IPS-NIHi7 (cell line): ENCODE results near the gene NLRX1.
"Not testable (repeated sequence)": the region's sequence is repeated elsewhere in the genome, so short reads cannot be mapped to it uniquely, and the experiment has no call there.

ENCODE experiments used
- DNase-seq: peaks from one replicate; pipeline ENCODE4 v3.0.0; 2012; ENCODE audit warnings: mixed read lengths; ENCODE audit errors: extremely low spot score

NLRX1 gene

GRCh38 chr11:119154178-119154577 lies 14.3 kb upstream of the NLRX1 start:
- no peak for DNase-seq

GRCh38 chr11:119155733-119156492 lies 12.6 kb upstream of the NLRX1 start:
- DNase-seq = peak; percentile 48

DNA sequence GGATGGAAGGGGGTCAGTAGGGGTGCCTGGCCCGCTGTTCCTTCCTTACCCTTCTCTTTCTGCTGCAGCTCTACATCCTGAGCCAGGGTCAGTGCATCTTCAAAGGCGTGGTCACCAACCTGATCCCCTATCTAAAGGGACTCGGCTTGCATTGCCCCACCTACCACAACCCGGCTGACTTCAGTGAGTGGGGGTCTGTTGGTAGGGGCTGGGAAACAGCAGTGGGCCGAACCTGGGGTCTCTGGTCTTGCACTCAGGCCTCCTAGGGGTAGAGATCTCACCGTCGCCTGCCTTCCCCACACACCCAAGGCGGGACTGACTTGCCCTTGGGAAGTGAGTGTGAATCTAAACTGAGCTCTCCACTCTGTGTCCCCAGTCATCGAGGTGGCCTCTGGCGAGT lies 12.0 kb upstream of the NLRX1 start:
- no peak for DNase-seq

- DNase-seq = no peak
These were observed 11.5 kb upstream of the NLRX1 start for GRCh38 chr11:119157063-119157462.

GRCh38 chr11:119158467-119158866 lies 10.1 kb upstream of the NLRX1 start:
- no peak for DNase-seq

DNA sequence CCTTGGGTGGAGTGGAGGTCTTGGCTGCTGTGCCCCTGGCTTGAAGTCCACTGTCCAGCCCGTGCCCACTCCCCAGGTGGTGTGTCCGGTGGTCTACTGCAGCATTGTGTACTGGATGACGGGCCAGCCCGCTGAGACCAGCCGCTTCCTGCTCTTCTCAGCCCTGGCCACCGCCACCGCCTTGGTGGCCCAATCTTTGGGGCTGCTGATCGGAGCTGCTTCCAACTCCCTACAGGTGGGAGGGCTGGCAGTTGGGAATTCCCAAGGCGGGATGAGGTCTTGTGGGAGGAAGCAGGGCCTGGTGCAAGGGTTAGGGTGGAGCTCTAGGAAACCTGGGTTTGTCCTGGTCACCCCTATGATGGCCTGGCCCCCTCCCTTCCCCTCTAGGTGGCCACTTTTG lies 8.4 kb upstream of the NLRX1 start:
- no peak for DNase-seq

GRCh38 chr11:119161871-119162270 lies 6.7 kb upstream of the NLRX1 start:
- no peak for DNase-seq

- no peak for DNase-seq
These were observed 2.0 kb upstream of the NLRX1 start for GRCh38 chr11:119166368-119167076.

DNA sequence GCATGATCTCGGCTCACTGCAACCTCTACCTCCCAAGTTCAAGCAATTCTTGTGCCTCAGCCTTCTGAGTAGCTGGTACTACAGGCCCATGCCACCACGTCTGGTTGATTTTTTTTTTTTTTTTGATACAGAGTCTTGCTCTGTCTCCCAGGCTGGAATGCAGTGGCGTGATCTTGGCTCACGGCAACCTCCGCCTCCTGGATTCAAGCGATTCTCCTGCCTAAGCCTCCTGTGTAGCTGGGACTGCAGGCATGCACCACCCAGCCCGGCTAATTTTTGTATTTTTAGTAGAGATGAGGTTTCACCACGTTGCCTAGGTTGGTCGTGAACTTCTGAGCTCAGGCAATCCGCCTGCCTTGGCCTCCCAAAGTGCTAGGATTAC lies 1.5 kb upstream of the NLRX1 start:
- not testable (repeated sequence) for DNase-seq

GRCh38 chr11:119167933-119168332 lies 592 bp upstream of the NLRX1 start:
- no peak for DNase-seq

DNA sequence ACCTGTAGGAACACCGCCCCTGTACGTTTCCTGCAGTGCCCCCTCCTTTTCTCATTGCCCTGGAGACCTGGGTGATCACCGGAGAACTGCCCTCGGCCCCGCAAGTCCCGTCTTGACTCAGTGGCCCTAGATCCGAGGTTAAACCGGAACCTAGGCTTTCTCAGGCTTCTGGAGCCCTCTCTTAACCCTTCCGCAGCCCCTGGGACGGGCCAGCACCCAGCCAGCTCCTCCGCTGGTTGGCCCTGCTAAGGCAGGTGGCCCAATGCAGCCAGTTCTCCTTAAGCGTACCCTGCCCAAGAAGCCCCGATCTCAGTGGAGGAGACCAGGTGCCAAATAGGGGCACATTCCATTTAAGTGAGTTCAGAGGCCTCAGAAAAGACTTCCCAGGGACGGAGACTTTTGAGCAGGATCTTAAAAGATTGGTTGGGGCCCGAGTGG lies 776 bp downstream of the NLRX1 start:
- DNase-seq = peak; percentile 79

GRCh38 chr11:119172513-119172912 lies 4.0 kb downstream of the NLRX1 start:
- no peak for DNase-seq

DNA sequence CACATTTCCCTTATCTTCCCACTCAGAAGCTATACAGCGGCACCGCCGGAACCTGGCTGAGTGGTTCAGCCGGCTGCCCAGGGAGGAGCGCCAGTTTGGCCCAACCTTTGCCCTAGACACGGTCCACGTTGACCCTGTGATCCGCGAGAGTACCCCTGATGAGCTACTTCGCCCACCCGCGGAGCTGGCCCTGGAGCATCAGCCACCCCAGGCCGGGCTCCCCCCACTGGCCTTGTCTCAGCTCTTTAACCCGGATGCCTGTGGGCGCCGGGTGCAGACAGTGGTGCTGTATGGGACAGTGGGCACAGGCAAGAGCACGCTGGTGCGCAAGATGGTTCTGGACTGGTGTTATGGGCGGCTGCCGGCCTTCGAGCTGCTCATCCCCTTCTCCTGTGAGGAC lies 4.9 kb downstream of the NLRX1 start:
- no peak for DNase-seq

DNA sequence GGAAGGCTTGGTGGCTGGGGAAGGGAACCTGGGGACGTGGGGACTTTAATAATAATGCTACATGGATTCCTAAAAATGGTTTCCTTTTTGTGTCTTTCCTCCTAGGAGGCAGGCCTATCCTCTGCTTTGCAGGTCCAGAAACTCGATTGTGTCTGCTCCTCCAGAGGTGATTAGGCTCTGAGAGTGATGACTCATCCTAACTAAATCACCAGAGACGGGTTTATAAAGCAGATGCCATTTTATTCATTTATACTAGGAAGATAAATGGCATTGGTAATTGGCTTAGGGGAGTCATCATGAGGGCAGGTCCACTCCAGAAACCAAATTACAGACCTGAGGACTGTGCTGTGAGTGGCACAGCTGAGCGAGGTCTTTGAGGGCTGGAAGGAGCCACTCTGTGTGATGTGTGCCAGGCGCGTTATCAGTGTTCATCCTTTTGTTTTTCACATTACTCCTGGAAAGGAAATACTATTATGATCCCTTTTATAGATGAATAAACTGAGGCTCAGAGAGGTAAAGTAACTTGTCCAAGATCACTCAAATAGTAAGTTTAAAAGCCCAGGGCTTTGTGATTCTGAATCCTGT lies 7.1 kb downstream of the NLRX1 start:
- DNase-seq = no peak

DNA sequence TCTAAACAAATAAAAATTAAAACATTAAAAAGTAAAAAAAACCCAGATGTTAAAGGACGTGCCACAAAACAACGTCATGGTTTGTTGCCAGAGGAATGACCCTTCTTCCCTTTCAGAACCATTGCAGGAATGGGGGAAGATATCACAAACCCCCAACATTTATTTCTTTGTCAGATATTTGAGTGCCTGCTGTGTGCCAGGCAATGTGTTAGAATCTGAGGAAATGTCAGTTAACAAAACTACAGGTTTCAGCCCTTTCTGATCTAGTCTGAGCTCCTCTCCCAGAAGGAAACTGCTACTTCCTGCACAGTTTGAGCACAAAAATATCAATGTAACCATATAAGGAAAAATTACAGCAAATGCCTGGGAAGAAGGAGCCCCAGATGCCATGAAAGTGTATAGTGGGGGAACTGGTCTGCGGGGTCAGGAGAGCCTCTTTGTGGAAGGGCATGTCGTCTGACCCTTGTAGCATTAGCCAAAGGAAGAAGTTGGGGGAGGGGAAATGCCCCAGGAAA lies 9.7 kb downstream of the NLRX1 start:
- no peak for DNase-seq

DNA sequence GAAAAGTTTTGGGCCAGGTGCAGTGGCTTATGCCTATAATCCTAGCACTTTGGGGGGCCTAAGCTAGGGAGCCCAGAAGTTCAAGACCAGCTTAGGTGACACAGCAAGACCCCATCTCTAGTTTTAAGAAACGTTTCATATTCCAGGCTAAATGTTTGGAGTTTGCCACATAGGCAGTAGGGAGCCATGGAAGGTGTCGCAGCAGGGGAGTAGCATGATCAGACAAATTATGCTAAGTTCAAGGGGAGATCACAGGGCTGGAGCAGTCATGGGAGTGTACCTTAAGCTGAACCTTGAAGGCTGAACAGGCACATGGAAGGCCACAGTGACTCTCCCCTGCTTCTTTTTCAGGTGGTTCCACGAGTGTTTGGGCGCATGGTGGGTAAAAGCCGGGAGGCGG lies 10.8 kb downstream of the NLRX1 start:
- DNase-seq = no peak

GRCh38 chr11:119179983-119180382 lies 11.5 kb downstream of the NLRX1 start:
- DNase-seq = no peak

DNA sequence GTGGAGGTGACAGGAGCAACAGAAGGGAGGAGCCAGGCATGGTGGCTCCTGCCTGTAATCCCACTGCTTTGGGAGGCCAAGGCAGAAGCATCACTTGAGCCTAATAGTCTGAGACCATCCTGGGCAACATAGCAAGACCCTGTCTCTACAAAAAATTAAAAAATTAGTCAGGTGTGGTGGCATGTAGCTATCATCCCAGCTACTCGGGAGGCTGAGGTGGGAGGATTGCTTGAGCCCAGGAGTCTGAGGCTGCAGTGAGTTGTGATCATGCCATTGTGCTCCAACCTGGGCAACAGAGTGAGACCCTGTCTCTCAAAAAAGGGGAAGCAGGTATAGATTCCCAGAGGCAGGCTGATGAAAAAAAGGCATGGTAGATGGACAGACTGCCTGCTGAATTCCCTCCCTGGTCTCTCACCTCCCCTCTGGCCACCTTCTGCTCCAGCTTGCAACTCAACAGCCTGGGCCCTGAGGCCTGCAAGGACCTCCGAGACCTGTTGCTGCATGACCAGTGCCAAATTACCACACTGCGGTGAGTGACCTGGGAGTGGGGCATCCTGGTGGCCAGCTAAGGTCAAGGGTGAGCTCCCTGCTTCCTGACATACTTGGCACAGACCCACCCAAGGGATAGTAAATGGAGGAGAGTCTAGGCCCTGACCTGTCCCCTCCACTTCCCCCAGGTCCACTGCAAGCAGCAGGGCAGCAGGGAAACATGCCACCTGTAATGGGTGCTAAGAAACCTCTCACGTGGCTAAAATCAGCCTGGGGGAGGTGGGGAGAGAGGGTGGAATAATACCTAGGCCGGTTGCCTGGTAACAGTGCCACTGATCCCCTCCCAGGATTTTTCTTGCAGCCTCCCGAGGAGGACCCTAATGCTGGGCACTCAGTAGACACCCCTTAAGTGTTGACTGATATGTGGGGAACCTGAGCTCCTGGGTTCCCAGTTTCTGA lies 12.5 kb downstream of the NLRX1 start:
- no peak for DNase-seq

DNA sequence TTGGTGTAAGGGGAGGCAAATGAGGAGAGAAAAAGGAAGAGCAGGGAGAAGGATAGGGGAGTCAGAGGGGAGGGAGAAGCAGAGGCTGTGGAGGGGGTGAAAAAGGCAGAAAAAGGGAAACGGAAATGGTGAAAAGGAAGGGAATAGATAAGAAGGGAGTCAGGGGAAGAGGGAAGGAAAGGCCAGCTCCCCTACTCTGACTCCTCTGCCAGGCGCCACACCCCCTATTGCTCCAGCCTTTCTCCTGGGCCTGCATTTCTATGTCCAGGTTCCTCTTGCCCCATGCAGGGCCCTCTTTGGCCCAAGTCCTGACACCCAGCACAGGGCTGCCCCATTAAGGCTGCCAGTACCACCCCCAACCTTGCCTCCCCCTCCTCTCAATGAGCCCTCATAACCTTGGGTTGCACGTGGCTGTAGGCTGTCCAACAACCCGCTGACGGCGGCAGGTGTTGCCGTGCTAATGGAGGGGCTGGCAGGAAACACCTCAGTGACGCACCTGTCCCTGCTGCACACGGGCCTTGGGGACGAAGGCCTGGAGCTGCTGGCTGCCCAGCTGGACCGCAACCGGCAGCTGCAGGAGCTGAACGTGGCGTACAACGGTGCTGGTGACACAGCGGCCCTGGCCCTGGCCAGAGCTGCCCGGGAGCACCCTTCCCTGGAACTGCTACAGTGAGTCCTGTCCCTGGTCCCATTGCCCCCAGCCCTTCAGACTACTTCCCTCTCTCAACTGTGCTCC lies 13.3 kb downstream of the NLRX1 start:
- DNase-seq = no peak

DNA sequence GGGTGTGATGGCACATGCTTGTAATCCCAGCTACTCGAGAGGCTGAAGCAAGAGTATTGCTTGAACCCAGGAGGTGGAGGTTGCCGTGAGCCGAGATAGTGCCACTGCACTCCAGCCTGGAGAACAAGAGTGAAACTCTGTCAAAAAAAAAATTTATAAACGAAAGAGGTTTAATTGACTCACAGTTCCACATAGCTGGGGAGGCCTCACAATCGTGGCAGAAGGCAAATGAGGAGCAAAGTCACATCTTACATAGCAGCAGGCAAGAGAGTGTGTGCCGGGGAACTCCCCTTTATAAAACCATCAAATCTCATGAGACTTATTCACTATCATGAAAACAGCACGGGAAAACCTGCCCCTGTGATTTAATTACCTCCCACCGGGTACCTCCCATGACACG lies 15.9 kb downstream of the NLRX1 start:
- not testable (repeated sequence) for DNase-seq
